NCI-H82 treated with DMSO at 0.1 percent for 48 hours (cell line): ENCODE measurements around the gene RTN4RL1.
A peak's percentile ranks its signal among the peaks of the same experiment; 100 is the strongest.
"Not testable (repeated sequence)": the region's sequence is repeated elsewhere in the genome, so short reads cannot be mapped to it uniquely, and the experiment has no call there.

Source experiments
- DNase-seq: peaks from one replicate; lab custom pipeline; 2025; ENCODE audit not compliant: unreplicated experiment; lab: John Stamatoyannopoulos, UW

Gene RTN4RL1

GRCh38 chr17:2025622-2026309, 632 bp upstream of the RTN4RL1 start:
- peak; percentile 88 for DNase-seq

GRCh38 chr17:2024572-2025219, 438 bp downstream of the RTN4RL1 start:
- DNase-seq: no peak

- peak; percentile 60 for DNase-seq
Observed at GRCh38 chr17:2023692-2024571, 1.2 kb downstream of the RTN4RL1 start.

- no peak for DNase-seq
Observed at GRCh38 chr17:2023256-2023655, 1.9 kb downstream of the RTN4RL1 start.

DNA sequence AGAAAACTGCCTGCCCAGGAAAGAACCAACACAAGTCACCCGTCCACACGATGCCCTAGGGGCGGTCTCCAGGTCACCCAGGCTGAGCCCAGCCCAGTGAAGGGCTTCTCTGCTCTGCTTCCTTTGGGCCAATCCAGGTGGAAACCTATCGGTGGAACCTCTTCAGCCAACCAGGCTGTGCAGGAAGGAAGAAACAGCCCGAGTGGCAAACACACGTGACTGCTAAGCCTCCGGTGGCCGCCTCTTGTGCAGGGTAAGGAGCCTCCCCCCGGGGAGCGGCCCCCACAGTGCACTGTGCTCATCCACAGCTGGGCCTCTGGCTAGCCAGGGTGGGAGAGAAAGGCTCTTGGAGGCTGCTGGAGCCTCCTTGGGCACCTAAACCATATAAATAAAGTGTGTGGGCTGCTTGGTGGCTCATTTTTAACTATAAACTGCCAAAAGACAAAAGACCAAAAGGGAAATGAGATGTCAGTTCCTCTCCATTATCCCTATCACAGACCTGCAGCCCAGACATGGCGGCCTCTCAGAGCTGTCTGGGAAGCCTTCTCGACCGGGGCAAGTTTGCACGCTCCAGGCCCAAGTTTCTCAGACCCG, 2.4 kb downstream of the RTN4RL1 start:
- DNase-seq: no peak

DNA sequence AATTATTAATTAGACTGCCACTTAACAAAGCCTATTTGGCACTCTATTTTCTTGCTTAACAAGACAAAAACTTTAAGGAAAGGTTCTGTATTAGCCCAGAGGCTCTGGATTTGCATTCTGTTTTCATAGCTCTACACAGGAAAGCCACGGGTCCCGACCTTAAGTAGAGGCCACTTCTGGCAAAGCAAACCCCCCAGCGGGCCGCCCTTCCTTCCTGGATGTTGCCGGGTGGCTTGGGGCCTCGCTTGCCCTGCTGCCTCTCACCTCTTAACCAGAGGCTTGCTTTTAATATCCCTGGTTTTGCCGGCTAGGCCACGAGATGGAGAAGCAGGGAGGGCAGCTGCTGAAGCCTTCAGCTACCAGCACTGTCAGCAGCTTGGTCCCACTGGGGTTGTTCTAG, 4.4 kb downstream of the RTN4RL1 start:
- DNase-seq: no peak

- no peak for DNase-seq
Observed at GRCh38 chr17:2019723-2020122, 5.4 kb downstream of the RTN4RL1 start.

DNA sequence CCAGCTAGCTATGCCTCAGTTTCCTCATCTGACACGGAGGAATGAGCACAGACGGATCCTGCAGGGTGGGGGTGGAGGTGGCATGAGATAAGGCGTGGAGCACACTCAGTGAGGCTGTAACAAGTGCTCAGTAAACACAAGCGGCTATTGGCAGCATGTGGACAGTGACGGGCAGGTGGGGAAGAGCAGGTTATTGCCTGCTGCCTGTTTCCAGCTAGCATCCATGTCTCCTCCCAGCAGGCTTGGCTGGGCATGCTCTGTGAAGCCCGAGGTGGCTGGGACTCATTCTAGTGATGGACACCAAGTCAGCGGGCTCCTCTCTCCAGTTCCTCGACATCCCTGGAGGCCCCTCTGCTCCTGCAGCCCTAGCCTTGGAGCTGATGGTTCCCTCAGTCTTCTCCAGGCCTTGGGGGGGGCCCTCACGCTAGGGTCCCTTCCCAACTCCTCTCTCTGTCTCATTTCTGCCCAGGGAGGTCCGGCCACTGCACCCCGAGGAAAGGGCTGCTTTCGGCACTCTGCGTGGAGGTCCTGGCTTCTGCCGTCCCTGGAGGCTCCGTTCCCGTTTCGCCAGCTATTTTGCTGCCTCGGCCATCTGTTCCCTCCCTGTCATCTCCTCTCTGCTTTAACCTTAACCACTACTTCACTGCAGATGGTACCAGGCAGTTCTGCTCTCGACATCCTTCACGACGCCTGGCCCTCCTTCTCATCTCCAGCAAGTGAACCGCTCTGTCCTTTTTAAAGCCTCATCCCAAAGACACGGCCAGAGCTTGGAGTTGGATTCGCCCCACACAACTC, 6.2 kb downstream of the RTN4RL1 start:
- peak; percentile 66 for DNase-seq

DNA sequence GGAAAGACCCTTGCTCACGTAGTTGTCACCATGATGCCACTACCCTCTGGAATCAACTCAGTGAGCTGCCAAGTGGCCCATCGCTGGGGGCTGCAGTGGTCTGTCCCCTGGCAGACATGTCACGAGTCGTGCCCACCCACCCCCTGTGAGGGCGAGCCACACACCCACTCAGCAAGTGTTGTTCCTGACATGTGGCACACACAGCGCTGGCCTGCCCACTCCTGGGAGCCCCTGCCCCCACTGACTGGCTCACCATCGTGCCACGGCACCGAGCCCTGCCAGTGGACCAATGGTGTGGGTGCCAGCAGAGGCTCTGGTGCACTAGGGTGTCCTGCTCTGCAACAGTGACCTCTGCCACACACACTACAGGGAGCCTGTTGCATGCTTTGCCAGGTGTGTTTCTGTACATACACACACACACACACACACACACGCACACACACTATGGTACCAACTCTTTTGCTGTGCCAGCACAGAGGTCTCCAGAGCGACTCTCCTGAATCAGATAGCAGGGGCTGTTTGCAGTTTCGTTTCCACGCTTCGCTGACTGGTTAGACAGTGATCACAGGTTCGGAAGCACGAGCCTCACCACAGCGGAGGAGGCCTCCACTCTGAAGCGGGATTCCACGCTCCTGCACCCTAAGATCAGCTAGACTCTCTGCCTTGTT, 7.7 kb downstream of the RTN4RL1 start:
- DNase-seq: no peak

DNA sequence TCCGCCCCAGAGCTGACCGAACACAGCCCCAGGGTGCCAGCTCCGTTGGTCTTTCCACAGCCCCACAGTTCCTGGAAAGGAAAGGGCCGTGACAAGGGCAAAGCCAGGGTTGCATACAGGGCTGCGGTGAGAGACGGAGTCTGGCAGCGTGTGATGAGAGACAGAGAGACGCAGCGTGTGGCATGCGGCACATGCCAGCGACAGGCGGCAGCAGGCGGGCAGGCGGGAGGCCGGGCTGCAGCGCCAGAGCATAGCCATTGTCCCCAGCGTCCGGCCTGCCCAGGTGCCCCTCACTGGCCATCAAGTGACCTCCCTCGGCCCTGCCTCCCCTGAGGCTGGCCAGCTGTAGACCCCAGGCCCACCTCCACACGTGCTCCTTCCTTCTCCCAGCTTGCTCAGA, 8.6 kb downstream of the RTN4RL1 start:
- DNase-seq: no peak

GRCh38 chr17:2015314-2015713, 9.8 kb downstream of the RTN4RL1 start:
- no peak for DNase-seq

GRCh38 chr17:2013994-2014317, 11.2 kb downstream of the RTN4RL1 start:
- DNase-seq: no peak

DNA sequence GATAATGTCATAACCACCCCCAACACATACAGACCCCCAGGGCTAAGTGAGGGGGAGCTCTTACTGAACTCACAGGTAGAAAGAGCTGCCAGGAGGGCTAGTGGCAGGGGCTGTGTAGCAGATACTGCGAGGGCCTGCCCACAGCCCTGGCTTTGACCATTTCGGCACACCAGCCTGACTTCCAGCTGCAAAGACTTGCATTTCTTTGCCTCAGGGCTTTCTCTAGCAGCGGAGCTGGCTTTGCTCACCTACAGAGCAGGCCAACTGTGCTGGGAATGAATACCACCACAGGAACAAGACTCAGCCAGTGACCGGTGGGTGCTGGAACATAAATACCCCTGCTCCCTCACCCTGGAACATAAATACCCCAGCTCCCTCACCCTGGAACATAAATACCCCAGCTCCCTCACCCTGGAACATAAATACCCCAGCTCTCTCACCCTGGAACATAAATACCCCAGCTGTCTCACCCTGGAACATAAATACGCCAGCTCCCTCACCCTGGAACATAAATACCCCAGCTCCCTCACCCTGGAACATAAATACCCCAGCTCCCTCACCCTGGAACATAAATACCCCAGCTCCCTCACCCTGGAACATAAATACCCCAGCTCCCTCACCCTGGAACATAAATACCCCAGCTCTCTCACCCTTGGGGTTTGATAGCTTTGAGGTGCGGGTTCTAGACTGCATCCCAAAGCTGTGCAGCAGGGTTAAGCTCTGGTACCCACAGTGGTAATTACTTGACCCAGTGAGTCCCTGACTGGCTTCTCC, 11.7 kb downstream of the RTN4RL1 start:
- not testable (repeated sequence) for DNase-seq

DNA sequence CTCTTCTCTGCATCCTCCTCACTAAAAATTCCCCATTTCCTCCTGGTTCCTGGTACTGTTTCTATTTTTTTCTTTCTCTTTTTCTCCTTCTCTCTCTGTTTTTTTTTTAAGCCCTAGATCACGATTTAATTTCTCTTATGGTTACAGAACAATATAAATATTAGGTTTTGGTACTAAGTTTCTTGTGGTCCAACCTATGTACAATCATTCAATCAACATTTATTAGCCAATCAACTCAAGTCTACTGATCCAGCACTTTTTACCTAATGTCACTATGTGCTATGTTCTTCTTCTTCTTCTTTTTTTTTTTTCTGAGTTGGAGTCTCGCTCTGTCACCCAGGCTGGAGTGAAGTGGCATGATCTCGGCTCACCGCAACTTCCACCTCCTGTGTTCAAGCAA, 12.6 kb downstream of the RTN4RL1 start:
- DNase-seq: no peak

DNA sequence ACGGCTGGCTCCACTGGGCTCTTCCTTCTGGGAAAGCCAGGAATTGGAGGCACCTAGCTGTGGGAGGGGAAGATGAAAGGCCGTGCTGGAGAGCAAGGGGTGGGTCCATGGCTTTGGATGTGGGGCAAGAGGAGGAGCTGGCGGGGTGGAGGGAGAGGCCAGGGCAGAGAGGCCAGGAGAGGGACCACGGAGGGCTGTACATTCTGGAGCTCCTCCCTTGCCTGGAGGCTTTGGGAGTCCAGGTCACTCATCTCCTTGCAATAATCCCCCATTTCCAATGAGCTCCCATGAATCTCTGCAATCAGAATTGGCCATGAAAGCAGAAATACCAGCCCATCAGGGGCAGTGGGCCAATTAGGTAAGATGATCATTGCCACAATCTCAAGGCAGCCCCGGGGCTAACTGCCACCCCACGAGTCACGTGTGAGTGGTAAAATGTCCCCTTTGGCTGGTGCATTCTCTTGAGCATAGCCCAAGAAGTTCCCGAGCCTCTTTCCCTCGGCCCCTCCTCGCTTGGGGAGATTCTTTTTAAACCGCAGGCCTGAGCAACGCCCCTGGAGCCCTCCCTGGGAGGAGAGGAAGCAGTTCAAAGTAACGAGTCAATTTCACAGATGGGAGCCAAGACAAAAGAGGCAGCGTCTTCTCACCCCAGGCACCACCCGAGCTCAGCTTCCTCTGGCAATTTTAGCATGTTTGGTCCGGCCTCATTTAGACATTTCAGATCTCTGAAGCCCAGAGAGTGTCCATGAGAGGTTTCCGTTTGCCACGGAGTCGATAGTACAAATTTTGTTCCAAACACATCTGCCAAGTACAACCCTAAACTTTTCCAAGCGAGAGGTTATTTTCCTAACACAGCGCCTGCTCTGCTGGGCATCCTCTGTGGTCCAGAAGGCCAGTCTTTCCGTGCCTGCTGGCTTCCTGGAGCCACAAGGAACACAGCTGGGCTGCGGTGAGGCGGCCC, 13.4 kb downstream of the RTN4RL1 start:
- no peak for DNase-seq

DNA sequence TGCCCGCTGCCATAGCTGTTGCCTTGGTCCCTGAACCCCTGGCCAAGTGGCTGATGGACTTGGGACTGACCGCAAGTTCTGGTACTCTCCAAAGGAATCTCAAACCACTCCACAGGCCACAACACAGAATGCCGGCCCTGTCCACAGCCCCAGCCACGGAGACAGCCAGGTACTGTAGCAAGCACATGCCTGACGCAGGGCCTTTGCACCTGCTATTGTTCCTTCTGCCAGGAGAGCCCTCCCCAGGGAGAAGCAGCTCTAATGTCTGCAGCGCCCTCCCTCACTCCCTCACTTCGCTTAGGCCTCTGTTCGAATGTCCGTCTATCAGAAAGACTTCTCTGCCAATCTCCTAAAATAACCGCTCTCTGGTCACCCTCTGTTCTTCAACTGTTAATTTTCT, 15.4 kb downstream of the RTN4RL1 start:
- DNase-seq: no peak

GRCh38 chr17:2008332-2009126, 16.6 kb downstream of the RTN4RL1 start:
- DNase-seq: no peak
